Caki2 (cell line): ENCODE results near the gene CCDC197. TPM values are rescaled to one million over a fixed set of nuclear protein-coding genes. Genes with fewer than 3 reads are reported as not detected.

Experiments
- DNase-seq: peaks from one replicate; pipeline ENCODE4 v3.0.0-alpha.2; 2015; ENCODE audit warnings: low read depth
- in situ Hi-C: cut with HindIII; loops from 2 replicates; pipeline ENCODE4 v1.10.0; 2016; ENCODE audit warnings: low sequenced_read_pairs, low pct_unique_long_range_greater_than_20kb, mixed read lengths
- total RNA-seq: library from RNA; depleted of rRNA; stranded (reverse); fragments of >200 nt; shearing (Covaris generic); gene quantifications from 2 replicates; pipeline ENCODE4 v1.2.3, GENCODE V29; 2014; ENCODE audit warnings: low replicate concordance

CCDC197 gene
- total RNA-seq, 1 experiment from 2014 or later = not detected

GRCh38 chr14:94029671-94030203, 32.6 kb downstream of the CCDC197 start:
- no peak for DNase-seq
- in situ Hi-C loops = no loop called here

GRCh38 chr14:94030571-94030970, 33.5 kb downstream of the CCDC197 start:
- no peak for DNase-seq
- in situ Hi-C loops = no loop called here

GRCh38 chr14:94031161-94031882, 34.2 kb downstream of the CCDC197 start:
- DNase-seq = no peak
- in situ Hi-C loops = no loop called here

- no peak for DNase-seq
- in situ Hi-C loops = no loop called here
Measured at GRCh38 chr14:94031883-94032279, 34.8 kb downstream of the CCDC197 start.

GRCh38 chr14:94034886-94035285, 37.8 kb downstream of the CCDC197 start:
- in situ Hi-C loops = no loop called here

DNA sequence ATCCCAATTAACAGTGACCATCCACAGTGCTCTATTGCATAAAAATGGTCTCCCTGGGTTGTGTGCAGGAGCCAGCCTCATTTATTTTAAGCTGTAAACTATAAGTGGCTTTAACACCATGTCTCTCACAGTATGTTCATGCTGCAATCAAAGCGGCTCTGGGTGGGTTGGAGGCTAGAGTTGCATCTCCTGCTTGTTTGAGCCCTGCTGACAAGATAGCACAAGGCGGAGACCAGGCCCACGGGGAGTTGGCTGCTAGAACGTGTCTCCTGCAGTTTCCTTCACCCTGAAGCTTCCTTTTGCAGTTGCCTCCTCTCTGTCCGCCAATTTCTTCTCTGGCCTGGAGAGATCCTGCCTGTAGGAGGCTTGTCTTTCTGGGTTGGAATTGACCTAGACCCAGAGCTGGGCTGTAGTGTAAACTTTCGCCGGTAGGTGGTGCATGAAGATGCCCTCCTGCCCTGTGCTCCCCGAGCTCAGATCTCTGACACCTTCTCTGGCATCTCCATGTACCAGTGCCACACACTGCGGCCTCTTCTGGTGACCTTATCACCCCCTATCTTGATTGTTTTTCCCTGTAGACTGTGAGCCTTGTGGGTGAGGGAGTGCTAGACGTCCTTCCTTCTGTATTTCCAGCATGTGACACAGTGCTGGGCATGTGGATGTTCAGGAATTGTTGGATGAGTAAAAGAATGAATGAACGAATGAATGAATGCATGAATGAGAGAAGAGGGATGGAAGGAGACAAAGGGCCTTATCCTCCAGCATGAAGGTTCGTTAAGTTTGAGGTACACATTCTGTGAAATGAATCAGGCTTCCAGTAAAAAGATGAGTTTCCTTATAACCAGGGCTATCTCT, 39.4 kb downstream of the CCDC197 start:
- peak; percentile 35 for DNase-seq
- in situ Hi-C loops = no loop called here

More at GRCh38 chr14:94034886-94035285, 37.8 kb downstream of the CCDC197 start:
- DNase-seq = no peak

GRCh38 chr14:94037954-94038353, 40.9 kb downstream of the CCDC197 start:
- DNase-seq = no peak
- in situ Hi-C loops = no loop called here

GRCh38 chr14:94038510-94038909, 41.4 kb downstream of the CCDC197 start:
- no peak for DNase-seq
- in situ Hi-C loops = no loop called here

DNA sequence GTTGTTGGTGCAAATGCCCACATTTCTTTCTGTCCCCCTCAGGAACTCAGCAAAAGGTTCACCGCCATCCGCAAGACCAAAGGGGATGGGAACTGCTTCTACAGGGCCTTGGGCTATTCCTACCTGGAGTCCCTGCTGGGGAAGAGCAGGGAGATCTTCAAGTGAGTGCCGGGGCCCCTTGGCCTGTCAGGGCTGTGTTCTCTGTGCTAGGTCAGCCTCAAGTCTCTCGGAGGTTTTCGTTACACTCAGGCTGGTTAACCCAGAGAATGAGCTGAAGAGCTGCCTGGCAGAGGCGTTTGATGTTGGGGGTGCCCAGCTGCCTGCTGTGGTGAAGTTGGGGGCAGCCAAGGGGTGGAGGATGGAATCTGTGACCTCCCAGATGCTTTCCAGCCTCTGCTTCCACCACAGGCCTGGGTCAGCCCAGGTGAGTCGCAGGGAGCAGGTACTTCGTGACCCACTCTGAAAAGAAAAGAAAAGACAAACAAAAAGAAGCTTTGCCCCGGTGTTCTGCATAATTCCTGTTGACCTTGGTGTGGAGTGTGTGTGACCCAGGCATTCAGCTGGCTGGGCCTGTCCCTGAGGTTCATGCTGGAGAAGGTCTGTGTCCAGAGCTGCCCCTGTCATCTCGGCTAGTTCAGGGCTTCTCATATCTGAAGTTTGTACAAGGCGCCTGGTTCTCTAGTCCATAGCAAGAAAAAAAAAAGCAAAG, 42.0 kb downstream of the CCDC197 start:
- no peak for DNase-seq
- in situ Hi-C loops = no loop called here

DNA sequence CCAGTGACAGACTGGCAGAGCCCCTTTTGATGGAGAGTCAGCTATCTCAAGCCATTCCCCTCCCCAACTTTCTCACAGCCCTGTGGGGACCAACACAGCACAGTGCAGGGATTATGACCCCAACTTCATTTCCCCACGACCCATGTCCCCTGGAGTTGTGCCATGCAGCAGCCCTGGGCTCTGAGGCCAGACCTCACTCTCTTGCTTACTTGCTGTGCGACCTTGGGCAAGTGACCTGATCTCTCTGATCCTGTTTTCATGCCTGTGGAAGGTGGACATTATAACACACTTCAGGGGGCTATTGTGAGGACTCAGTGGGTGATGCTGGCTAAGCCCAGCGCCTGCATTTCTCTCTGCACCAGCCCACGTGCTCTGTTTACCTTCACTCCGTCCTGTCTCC, 43.1 kb downstream of the CCDC197 start:
- DNase-seq = no peak
- in situ Hi-C loops = no loop called here

DNA sequence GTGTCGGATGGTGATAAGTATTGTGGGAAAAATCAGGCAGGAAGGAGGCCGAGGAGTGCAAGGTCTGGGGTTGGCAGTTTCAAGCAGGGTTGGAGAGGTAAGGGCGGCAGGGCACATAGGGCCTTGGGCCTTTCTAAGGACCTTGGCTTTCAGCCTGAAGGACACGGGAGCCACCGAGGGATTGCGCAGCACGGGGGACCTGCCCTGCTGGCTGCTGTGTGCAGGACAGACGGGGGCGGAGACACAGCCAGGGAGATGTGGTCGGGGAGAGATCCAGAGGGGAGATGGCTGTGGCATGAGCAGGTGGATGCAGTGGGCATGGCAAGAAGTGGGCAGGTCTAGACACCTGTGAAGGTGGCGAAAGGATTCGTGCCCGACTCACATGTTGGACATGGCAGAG, 43.7 kb downstream of the CCDC197 start:
- in situ Hi-C loops = no loop called here
- no peak for DNase-seq

GRCh38 chr14:94041551-94042346, 44.6 kb downstream of the CCDC197 start:
- in situ Hi-C loops = no loop called here
- DNase-seq = no peak

GRCh38 chr14:94042433-94043091, 45.5 kb downstream of the CCDC197 start:
- in situ Hi-C loops = no loop called here
- DNase-seq = no peak

GRCh38 chr14:94043111-94043755, 46.1 kb downstream of the CCDC197 start:
- in situ Hi-C loops = no loop called here
- DNase-seq = no peak

DNA sequence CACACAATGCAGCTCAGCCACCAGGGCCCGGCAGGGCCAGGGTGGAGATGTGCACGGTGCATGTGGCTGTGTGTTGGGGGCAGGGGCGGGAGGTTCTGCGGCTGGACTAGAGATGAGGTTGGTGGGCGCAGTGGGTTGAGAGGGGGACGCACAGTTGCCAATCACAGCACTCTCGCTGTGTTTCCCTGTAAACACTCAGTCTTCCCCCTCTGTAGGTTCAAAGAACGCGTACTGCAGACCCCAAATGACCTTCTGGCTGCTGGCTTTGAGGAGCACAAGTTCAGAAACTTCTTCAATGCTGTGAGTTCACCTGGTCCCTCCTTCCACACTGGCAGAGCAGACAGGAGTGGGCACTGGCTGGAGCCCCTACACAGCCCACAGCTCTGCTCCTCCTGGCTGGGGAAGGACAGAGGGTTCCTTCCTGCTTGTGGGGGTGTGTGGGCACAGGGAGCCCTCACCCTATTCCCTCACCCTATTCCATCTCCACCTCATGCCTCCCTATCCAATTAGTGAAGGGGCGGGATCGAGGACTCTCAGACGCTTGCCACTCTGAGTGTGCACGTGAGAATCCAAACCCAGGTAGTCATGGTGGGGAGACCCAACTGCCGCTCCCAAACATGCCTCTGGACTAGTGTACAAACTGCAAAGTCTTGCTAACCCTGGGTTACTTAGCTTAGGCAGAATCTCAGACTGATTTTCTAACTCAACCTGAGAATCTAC, 46.8 kb downstream of the CCDC197 start:
- in situ Hi-C loops = no loop called here
- no peak for DNase-seq

DNA sequence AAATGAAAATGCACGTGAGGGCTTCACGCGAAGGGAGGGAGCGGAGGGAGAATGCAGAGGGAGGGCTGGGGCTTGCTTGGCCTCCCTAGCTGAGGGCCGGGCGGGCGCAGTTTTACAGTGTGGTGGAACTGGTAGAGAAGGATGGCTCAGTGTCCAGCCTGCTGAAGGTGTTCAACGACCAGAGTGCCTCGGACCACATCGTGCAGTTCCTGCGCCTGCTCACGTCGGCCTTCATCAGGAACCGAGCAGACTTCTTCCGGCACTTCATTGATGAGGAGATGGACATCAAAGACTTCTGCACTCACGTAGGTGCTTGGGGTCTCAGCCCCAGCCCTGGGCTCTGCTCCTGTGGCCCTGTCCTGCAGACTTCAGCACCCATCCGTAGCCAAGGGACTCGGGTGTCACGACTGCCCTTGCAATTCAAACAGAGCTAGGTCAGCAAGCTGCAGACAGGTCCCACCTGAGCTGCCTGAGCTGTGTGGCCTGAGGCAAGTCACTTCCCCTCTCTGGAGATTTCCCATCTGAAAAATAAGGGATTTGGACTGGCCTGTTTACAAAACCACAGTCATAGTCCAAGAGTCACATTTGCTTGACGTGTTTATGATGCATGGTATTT, 47.5 kb downstream of the CCDC197 start:
- in situ Hi-C loops = no loop called here
- no peak for DNase-seq
